ENCODE results near the gene PEPD.

DNA sequence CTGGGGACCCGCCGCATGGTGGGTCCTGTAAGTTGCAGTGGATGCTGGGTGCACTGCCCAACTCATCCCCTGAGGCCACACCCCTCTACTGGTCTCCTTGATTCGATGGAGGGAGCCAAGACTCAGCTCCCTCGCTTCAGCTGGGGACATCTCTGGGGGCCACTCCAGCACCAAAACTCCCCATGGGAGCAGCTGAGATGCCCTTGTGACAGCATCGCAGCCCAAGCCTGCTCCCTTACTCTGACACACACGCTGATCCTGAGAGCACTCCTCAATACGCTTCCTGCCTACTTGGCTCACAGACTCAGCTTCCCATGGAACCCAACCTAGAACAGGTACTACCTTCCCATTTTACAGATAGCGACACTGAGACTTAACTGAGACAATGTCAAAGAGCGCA is 56.2 kb downstream of the PEPD start:
- no peak for TF ChIP-seq GATA2 (IDR thresholded peaks at IDR 0.05; ENCODE audit: low read depth, low read length)
- no peak for TF ChIP-seq GATA3 (IDR thresholded peaks at IDR 0.05; ENCODE audit: low read depth, low read length)

All from SH-SY5Y (cell line).